Endothelial cell (in vitro differentiated cells): Measurements from ENCODE around the gene ITGAL. TPM values are rescaled to one million over a fixed set of nuclear protein-coding genes. Genes with fewer than 3 reads are reported as not detected.

ENCODE experiments used
- DNase-seq: peaks from one replicate; pipeline ENCODE4 v3.0.0; 2021; ENCODE audit warnings: low spot score
- H3K27ac Mint-ChIP-seq: one replicate; pipeline ENCODE4 v1.8.0; 2021; ENCODE audit warnings: mixed read lengths, inconsistent platforms; ENCODE audit not compliant: unreplicated experiment
- H3K27me3 Mint-ChIP-seq: one replicate; pipeline ENCODE4 v1.8.0; 2021; ENCODE audit warnings: mild to moderate bottlenecking, moderate library complexity, mixed read lengths, inconsistent platforms; ENCODE audit not compliant: unreplicated experiment
- H3K36me3 Mint-ChIP-seq: one replicate; pipeline ENCODE4 v1.8.0; 2021; ENCODE audit warnings: mild to moderate bottlenecking, low read depth, mixed read lengths, inconsistent platforms; ENCODE audit not compliant: unreplicated experiment
- H3K4me1 Mint-ChIP-seq: one replicate; pipeline ENCODE4 v1.8.0; 2021; ENCODE audit warnings: mild to moderate bottlenecking, mixed read lengths, inconsistent platforms; ENCODE audit not compliant: unreplicated experiment
- H3K4me3 Mint-ChIP-seq: one replicate; pipeline ENCODE4 v1.8.0; 2021; ENCODE audit warnings: mild to moderate bottlenecking, mixed read lengths, inconsistent platforms; ENCODE audit not compliant: unreplicated experiment
- H3K9me3 Mint-ChIP-seq: one replicate; pipeline ENCODE4 v1.8.0; 2021; ENCODE audit warnings: mixed read lengths, inconsistent platforms; ENCODE audit not compliant: unreplicated experiment
- total RNA-seq: library from RNA; stranded (reverse); fragmentation: NEBNext Ultra II Directional; extraction: Animal tissue kit (Norgen Biotek cat#: 25700); gene quantifications from one replicate; pipeline ENCODE4 v1.2.1, GENCODE V29; 2021; ENCODE audit not compliant: unreplicated experiment
- TF ChIP-seq, protein P1 (sequence below): fragments of 200-600 bp; sonication (generic); IDR thresholded peaks from one replicate; pipeline ENCODE4 v1.5.0; 2021; ENCODE audit warnings: antibody characterized with exemption; ENCODE audit not compliant: unreplicated experiment

The ITGAL gene
- total RNA-seq, 1 donor from 2014 or later: not detected

DNA sequence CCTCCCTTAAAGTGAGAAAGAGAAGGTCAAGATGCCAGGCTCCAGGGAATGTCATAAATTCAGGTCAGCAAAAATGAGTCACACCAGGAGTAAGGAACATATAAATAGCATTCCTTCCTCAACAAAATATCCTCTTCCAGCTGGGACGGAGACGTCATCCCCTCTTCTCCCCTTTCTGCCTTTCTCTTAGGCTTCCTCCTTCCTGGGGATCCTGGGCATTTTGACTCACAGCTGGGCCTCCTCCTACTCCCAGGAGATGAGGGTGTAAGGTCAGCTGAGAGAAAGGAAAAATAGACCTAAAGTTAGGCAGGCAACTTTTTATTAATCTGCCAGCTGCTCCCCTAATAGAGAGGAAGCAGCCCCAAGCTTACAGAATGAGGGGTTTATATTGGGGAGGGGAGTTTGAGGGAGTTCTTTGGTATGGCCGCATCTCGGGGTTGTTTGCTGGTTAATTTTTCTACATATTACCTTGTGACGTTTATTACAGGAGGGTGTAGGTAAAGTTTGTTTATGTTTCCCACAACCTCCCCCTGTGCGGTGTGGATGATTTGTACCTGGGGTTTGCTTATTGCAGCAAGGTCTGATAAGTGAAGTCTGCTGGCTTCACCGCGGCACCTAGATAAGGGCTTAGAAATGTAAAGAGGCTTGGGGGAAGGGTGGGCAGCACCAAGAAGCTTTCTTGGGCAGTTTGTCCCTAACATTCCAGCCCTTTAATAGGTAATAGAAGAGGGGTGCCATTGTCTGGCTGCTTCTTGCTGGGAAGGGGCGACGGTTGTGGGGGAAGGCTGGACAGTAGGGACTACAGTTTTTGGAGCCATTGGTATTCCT, 69.2 kb downstream of the ITGAL start:
- Mint-ChIP-seq H3K27me3 (peaks cover 5% of the 10 kb centered on the region), H3K4me3 (no peak overlapping the region), H3K9me3 (no peaks in the 10 kb centered on the region), H3K27ac (no peak overlapping the region), H3K36me3 (no peaks in the 10 kb centered on the region), H3K4me1 (peaks cover 9% of the 10 kb centered on the region)
- no peak for DNase-seq
- TF ChIP-seq, protein P1, sequence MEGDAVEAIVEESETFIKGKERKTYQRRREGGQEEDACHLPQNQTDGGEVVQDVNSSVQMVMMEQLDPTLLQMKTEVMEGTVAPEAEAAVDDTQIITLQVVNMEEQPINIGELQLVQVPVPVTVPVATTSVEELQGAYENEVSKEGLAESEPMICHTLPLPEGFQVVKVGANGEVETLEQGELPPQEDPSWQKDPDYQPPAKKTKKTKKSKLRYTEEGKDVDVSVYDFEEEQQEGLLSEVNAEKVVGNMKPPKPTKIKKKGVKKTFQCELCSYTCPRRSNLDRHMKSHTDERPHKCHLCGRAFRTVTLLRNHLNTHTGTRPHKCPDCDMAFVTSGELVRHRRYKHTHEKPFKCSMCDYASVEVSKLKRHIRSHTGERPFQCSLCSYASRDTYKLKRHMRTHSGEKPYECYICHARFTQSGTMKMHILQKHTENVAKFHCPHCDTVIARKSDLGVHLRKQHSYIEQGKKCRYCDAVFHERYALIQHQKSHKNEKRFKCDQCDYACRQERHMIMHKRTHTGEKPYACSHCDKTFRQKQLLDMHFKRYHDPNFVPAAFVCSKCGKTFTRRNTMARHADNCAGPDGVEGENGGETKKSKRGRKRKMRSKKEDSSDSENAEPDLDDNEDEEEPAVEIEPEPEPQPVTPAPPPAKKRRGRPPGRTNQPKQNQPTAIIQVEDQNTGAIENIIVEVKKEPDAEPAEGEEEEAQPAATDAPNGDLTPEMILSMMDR: no peak

DNA sequence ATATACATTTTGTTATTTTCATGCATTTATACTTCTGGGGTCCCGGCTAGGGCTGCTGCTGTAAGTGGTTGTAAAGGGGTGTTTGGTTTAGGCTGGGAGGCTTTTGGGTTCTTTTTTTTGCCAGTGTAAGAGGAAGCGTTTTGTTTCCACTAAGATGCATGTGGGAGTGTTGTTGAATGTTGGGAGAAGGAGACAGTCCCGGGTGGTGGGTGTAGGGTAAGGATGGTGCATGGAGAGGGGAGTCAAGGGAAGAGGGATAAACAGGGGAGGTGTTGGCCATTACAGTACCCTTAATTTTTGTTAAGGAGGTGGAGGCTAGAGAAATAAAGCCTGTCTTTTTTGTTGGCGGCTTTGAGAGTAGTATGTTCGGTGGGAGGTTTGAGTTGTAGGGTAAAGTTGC, 70.5 kb downstream of the ITGAL start:
- Mint-ChIP-seq H3K4me1 (peaks cover 9% of the 10 kb centered on the region), H3K36me3 (no peaks in the 10 kb centered on the region), H3K27ac (no peak overlapping the region), H3K4me3 (no peak overlapping the region), H3K9me3 (no peaks in the 10 kb centered on the region), H3K27me3 (peaks cover 5% of the 10 kb centered on the region)
- DNase-seq: no peak
- TF ChIP-seq, protein P1: no peak

GRCh38 chr16:30546115-30546514, 73.6 kb downstream of the ITGAL start:
- DNase-seq: no peak
- H3K9me3 Mint-ChIP-seq: no peaks in the 10 kb centered on the region
- TF ChIP-seq, protein P1: no peak
- no peak overlapping the region for H3K4me3 Mint-ChIP-seq
- H3K27ac Mint-ChIP-seq: peak overlapping the region; percentile 22
- H3K27me3 Mint-ChIP-seq: peaks cover 7% of the 10 kb centered on the region
- no peaks in the 10 kb centered on the region for H3K36me3 Mint-ChIP-seq
- H3K4me1 Mint-ChIP-seq: peaks cover 14% of the 10 kb centered on the region

- Mint-ChIP-seq H3K4me3 (peak overlapping the region; percentile 29), H3K36me3 (peaks cover 3% of the 10 kb centered on the region)
Measured at GRCh38 chr16:30548416-30549253, 76.1 kb downstream of the ITGAL start.

More at GRCh38 chr16:30548416-30549253, 76.1 kb downstream of the ITGAL start:
- no peak for DNase-seq
- Mint-ChIP-seq H3K9me3 (no peaks in the 10 kb centered on the region), H3K27me3 (peaks cover 7% of the 10 kb centered on the region), H3K4me1 (peaks cover 20% of the 10 kb centered on the region), H3K27ac (no peak overlapping the region)
- TF ChIP-seq, protein P1: no peak
